ENCODE results near the gene LRRC61. TPM values are rescaled to one million over a fixed set of nuclear protein-coding genes. Genes with fewer than 3 reads are reported as not detected.

LRRC61 gene
- total and polyA plus RNA-seq, 2 donors = 3.7 to 11.8 TPM

DNA sequence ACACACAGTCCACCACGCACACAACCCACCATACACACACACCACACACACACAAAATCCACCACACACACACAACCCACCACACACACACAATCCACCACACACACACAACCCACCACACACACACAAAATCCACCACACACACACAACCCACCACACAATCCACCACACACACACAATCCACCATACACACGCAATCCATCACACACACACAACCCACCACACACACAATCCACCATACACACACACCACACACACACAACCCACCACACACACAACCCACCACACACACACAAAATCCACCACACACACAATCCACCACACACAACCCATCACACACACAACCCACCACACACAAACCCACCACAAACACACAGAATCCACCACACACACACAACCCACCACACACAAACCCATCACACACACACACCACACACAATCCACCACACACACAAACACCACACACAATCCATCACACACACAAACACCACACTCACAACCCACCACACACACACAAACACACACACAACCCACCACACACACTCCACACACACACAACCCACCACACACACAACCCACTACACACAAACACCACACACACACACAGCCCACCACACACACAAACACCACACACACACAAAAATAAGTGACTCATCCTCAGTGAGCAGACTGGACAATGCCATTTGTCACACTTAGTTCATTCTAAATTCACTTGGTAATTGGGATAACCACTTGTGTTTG is 36.6 kb downstream of the LRRC61 start:
- Histone ChIP-seq H3K4me3 (ENCODE audit: low read depth, low read length) (no peak overlapping the region), H3K27ac (ENCODE audit: low read depth) (no peak overlapping the region), H3K4me1 (ENCODE audit: insufficient read depth) (no peaks in the 10 kb centered on the region), H3K36me3 (ENCODE audit: insufficient read depth) (no peaks in the 10 kb centered on the region)
- 99% methylated on average over 2 of the region's 2 CpGs for WGBS
- DNase-seq (ENCODE audit: extremely low spot score) = no peak

DNA sequence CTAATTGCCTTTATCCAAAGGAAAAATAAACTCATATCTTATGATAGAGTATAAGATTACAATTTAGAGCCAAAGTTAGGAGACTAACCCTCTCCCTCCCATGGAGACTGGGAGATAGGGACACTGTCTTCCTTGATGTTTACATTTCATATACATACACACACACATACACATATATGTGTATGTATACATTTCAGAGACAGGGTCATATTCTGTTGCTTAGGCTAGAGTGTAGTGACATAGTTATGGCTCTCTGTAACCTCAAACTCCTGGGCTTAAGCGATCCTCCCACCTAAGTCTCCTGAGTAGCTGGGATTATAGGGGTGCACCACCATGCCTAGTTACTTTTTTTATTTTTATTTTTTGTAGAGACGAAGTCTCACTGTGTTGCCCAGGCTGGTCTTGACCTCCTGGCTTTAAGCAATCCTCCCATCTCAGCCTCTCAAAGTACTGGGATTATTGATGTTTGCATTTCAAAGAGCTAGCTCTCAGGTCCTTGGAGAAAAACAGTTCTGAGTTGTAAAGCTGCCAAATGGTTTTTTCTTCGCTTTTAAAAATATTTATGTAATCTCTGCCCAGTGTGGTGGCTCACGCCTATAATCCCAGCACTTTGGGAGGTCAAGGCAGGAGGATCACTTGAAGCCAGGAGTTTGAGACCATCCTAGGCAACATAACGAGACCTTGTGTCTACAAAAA is 37.4 kb downstream of the LRRC61 start:
- no peak for DNase-seq (ENCODE audit: extremely low spot score)
- Histone ChIP-seq H3K4me3 (ENCODE audit: low read depth, low read length) (no peak overlapping the region), H3K4me1 (ENCODE audit: insufficient read depth) (no peaks in the 10 kb centered on the region), H3K36me3 (ENCODE audit: insufficient read depth) (no peaks in the 10 kb centered on the region), H3K27ac (ENCODE audit: low read depth) (no peak overlapping the region)
- WGBS = 65% methylated on average over 5 of the region's 5 CpGs

DNA sequence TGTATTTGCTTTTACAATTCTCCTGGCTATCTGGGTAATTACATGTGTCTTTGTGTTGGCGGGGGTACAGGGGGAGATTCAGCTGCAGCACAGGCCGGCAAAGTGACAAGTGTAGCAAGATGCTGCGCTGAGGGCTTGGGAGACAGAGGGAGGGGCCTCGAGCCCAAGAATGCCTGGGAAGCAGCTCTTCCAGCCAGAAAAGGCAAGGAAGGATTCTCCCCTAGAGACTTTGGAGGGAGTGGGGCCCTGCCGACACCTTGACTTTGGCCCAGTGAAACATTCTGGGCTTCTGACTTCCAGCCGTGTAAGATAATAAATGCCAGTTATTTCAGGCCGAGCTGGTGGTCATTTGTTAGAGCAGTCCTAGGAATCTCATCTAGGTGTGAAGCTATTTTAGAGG is 38.2 kb downstream of the LRRC61 start:
- H3K4me3 ChIP-seq (ENCODE audit: low read depth, low read length) = no peak overlapping the region
- WGBS = 42% methylated on average over 7 of the region's 7 CpGs
- H3K27ac ChIP-seq (ENCODE audit: low read depth) = no peak overlapping the region
- no peak for DNase-seq (ENCODE audit: extremely low spot score)
- no peaks in the 10 kb centered on the region for H3K4me1 ChIP-seq (ENCODE audit: insufficient read depth)
- H3K36me3 ChIP-seq (ENCODE audit: insufficient read depth) = no peaks in the 10 kb centered on the region

DNA sequence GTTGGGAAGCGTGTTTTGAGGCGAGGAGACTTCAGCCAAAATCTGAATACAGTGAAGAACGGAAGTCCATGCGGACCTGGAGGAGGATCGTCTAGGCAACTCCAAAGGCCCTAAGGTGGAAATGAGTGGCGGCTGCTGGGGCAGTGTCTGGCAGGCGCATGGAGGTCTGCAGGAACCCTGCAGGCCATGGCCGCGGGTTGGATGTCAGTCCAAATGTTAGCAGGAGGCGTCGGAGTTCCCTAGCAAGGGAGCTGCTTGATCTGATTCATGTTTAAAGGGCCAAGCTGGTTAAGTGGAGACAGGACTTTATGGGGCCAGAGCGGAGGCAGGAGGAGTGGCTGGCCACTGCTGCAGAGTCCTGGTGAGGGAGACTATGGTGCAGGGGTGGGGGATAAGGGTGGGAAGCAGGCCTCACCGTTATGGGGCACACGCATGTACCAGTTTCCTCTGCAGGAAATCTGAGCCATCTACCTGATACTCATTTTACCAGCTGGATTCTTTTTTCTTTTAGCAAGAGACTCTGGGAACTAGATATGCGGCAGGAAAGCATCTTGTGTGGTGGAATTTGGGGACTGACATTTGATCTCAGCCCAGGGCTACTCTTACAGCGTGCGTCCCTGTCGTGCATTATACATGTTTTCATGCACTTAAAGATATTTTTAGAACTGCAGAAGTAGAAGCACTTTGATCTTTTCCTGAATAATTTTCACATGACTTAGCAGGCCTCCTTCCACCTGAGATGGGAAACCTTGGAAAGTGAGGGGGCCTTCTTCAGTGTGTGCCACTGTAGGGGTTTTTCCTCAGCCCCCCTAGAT is 38.9 kb downstream of the LRRC61 start:
- H3K4me3 ChIP-seq (ENCODE audit: low read depth, low read length) = no peak overlapping the region
- 50% methylated on average over 18 of the region's 18 CpGs for WGBS
- DNase-seq (ENCODE audit: extremely low spot score) = no peak
- H3K4me1 ChIP-seq (ENCODE audit: insufficient read depth) = no peaks in the 10 kb centered on the region
- no peak overlapping the region for H3K27ac ChIP-seq (ENCODE audit: low read depth)
- H3K36me3 ChIP-seq (ENCODE audit: insufficient read depth) = no peaks in the 10 kb centered on the region

DNA sequence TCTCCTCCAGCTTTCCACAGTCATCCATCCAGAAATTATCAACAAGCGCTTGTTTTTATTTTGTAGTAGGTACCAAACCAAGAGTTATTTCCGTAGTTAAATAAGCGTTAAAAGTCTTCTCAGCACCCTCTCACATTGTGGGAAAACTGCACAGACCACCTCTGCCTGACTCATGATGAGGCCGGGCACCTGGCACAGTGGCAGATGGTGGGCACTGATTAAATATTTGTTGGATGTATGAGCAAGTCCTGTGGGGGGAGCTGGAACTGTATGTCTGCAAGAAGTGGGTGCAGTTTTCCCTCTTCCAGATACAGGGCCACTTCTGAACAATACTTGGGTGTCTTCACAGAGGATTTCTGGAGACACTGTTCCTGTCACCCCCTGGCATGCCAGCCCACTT is 40.2 kb downstream of the LRRC61 start:
- Histone ChIP-seq H3K4me3 (ENCODE audit: low read depth, low read length) (no peak overlapping the region), H3K4me1 (ENCODE audit: insufficient read depth) (no peaks in the 10 kb centered on the region), H3K27ac (ENCODE audit: low read depth) (no peak overlapping the region), H3K36me3 (ENCODE audit: insufficient read depth) (no peaks in the 10 kb centered on the region)
- 83% methylated on average over 4 of the region's 4 CpGs for WGBS
- DNase-seq (ENCODE audit: extremely low spot score) = no peak

DNA sequence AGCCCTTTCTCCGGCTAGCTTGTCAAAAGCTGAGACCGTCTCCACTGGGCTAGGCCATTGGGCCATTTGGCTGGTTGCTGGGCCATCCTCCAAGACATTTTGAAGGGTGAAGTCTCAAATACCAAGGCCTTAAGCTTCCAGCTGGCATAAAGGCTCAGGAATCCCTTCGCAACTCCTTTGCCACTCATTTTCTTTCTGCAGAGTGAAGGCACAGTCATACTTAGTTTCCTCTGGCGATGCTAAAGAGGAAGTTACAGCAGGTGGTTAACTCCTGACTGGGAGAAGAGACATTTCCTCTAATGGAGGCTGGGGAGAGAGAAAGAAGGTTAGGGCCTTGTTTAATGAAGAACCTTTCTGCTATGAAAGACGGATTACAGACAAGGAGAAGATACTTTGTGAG is 40.7 kb downstream of the LRRC61 start:
- H3K36me3 ChIP-seq (ENCODE audit: insufficient read depth) = no peaks in the 10 kb centered on the region
- H3K4me3 ChIP-seq (ENCODE audit: low read depth, low read length) = no peak overlapping the region
- no peak for DNase-seq (ENCODE audit: extremely low spot score)
- no peak overlapping the region for H3K27ac ChIP-seq (ENCODE audit: low read depth)
- 80% methylated on average over 5 of the region's 5 CpGs for WGBS
- H3K4me1 ChIP-seq (ENCODE audit: insufficient read depth) = no peaks in the 10 kb centered on the region

DNA sequence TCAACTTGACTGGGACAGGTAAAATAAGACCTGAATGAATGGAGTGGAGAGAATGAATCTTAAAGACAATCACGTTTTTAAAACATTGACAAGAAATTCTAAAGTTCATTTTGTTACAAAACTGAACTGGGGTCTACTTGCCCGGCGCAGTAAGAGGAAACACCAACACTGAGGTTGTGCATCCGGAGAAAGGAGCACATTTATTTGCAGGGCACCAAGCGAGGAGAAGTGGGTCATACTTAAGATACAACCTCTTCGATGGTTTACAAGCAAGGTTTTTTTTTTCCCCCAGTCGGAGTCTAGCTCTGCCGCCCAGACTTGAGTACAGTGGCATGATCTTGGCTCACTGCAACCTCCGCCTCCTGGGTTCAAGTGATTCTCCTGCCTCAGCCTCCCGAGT is 42.0 kb downstream of the LRRC61 start:
- WGBS = 92% methylated on average over 10 of the region's 10 CpGs
- no peak overlapping the region for H3K27ac ChIP-seq (ENCODE audit: low read depth)
- no peak overlapping the region for H3K4me3 ChIP-seq (ENCODE audit: low read depth, low read length)
- DNase-seq (ENCODE audit: extremely low spot score) = no peak
- no peaks in the 10 kb centered on the region for H3K36me3 ChIP-seq (ENCODE audit: insufficient read depth)
- H3K4me1 ChIP-seq (ENCODE audit: insufficient read depth) = no peaks in the 10 kb centered on the region

DNA sequence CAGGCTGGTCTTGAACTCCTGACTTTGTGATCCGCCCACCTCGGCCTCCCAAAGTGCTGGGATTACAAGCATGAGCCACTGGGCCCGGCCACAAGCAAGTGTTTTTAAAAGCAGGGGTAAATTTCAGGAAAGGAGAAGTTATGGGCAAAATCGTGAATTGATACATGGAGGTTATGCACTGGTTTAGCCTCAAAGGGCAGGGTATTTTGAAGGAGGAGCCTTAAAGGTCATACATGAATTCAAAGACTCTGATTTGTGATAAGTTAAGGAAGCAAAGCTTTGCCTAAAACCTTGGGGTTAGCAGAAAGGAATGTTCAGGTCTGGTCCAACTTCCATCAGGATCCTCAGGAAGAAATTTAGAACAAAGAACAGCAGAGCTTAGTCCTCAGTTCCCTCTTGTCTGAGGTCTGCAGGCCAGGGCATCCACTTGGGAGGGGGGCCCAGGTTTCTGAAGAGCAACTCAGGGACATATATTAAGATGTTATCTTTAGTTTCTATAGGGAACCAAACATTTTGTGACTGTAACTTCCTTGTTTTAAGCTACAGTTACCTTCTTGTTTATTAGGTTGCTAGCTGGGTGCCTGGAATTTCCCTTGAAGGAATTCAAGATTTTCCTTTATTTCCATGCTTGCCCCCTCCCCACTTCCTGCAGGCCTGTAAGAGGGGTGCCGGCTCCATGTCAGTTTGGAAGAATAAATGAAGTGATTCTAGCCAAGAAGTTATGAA is 42.7 kb downstream of the LRRC61 start:
- DNase-seq (ENCODE audit: extremely low spot score) = no peak
- 84% methylated on average over 5 of the region's 5 CpGs for WGBS
- no peak overlapping the region for H3K27ac ChIP-seq (ENCODE audit: low read depth)
- no peaks in the 10 kb centered on the region for H3K4me1 ChIP-seq (ENCODE audit: insufficient read depth)
- H3K4me3 ChIP-seq (ENCODE audit: low read depth, low read length) = no peak overlapping the region
- no peaks in the 10 kb centered on the region for H3K36me3 ChIP-seq (ENCODE audit: insufficient read depth)

DNA sequence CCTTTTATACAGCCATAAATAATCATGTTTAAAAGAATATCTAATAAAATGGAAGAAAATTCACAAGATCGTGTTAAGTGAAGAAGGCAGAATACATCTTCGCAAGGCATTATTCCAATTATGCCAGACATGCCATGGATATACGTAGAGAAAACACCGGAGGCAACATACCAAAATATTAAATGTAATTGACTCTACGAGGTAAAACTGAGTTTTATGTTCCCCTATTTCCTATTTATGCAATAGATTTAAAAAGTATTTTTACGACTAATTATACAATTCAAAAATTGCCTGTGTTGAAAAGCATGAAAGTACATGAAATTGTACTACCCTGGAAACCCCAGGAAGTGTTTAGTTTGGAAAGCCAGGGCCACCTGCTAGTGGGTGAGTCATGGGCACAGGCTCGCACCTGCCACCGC is 44.5 kb downstream of the LRRC61 start:
- WGBS = 52% methylated on average over 8 of the region's 8 CpGs
- DNase-seq (ENCODE audit: extremely low spot score) = no peak
- no peaks in the 10 kb centered on the region for H3K36me3 ChIP-seq (ENCODE audit: insufficient read depth)
- H3K4me3 ChIP-seq (ENCODE audit: low read depth, low read length) = peak overlapping the region; percentile 86
- H3K4me1 ChIP-seq (ENCODE audit: insufficient read depth) = peaks cover 2% of the 10 kb centered on the region
- no peak overlapping the region for H3K27ac ChIP-seq (ENCODE audit: low read depth)

DNA sequence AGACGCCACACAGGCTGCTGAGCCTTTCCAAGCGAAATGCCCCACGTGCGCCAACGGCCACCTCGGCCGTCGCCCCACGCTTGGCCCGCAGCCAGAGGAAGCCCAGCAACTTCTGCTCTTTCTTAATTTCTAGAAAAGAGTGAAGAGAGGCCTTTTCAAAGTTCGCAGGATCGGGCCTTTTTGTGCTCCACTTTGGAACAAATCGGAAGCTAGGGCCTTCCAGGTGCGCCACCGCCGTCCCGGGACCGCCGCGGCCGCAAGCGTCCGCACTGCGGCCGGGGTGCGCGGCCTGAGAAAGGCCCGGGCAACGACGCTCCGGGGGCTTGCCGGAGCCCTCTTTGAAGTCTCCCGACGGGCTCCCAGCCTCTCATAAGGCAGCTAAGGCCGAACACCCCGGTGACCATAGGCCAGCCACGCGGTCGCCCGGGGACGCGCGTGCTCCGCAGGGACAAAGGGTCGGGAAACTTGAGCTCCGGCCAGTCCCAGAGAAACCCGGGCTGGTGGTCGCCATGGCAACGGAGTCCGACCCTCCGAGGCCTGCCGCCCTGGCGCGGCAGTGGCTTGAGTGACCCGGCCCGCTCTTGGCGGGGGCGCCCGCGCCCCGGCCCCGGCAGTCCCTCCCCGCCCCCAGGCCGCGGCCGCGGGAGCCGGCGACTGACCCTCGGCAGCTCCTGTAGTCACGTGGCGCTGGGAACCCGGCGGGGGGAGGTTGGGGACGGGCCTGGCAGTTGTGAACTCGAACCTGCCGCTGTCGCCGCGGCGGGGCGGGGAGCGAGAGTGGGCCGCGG is 45.1 kb downstream of the LRRC61 start, which contains the start of gene REPIN1:
Gene REPIN1, plus strand, starts transcription at position 727 of the 788 bp plus-strand sequence. CDS start 890 bp downstream, outside the sequence.
- Histone ChIP-seq H3K4me3 (ENCODE audit: low read depth, low read length) (peak within 1 kb of the TSS; percentile 86), H3K27ac (ENCODE audit: low read depth) (peak within 1 kb of the TSS; percentile 92), H3K4me1 (ENCODE audit: insufficient read depth) (peaks cover 2% of the 10 kb centered on the region), H3K36me3 (ENCODE audit: insufficient read depth) (no peaks in the 10 kb centered on the region)
- under 1% methylated on average over 85 of the region's 85 CpGs for WGBS
- no peak for DNase-seq (ENCODE audit: extremely low spot score)

DNA sequence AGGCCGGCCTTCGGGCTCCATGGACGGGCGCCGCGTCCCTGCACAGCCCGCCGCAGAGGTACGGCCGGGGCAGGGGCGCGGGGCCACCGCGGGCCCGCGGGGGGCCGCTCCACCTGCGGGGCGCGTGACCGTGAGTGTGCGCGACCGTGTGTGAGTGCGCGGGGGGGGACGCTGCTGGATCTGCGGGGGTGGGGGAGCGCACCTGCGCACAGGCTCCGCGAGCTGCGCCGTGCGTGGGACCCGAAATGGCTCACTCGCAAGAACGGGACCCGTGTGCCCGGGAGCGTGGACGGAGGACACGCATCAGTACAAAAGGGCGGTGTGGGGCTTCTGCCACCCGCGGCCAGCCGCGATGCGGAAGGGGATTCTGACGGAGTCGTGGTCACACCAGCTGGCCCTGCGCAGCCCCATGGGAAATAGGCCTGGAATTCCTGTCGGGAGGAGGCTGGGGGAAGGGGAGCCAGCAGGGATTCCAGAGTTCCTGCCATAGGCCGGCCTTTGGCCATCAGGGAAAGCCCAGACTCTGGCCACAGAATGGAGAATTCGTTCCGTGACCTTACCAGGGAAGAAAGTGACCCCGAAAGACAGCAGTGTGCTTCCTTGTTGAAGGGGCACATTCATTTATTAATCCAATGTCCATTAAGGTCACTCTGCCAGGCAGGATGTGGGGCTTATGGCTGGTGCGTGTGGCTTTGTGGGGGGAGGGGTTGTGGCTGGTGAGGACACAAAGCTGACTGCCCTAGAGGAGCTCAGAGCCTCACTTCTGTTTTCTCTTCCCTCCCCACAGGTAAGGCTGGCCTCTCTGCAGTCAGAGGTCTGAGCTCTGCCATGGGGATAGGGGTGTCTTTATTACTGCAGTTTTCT is 46.0 kb downstream of the LRRC61 start:
- Histone ChIP-seq H3K27ac (ENCODE audit: low read depth) (peak overlapping the region; percentile 92), H3K4me1 (ENCODE audit: insufficient read depth) (peaks cover 2% of the 10 kb centered on the region), H3K36me3 (ENCODE audit: insufficient read depth) (no peaks in the 10 kb centered on the region), H3K4me3 (ENCODE audit: low read depth, low read length) (peak overlapping the region; percentile 86)
- under 1% methylated on average over 58 of the region's 58 CpGs for WGBS
- DNase-seq (ENCODE audit: extremely low spot score) = no peak
